GM18951 (cell line): ENCODE measurements around the gene PLCH1.

Source experiments
- POLR2A ChIP-seq: IDR thresholded peaks from 4 replicates; pipeline ENCODE4 v1.6.1; 2011; ENCODE audit warnings: mild to moderate bottlenecking; ENCODE audit not compliant: insufficient read length, insufficient read depth; ENCODE audit errors: extremely low read depth
- in situ Hi-C: fragments of 300-500 bp; cut with MboI; formaldehyde crosslinking; loops from one replicate; pipeline ENCODE4 v1.12.0; 2022; ENCODE audit warnings: low sequenced_read_pairs, mixed read lengths, inconsistent platforms; ENCODE audit not compliant: unreplicated experiment

The PLCH1 gene

GRCh38 chr3:155494332-155494731 lies 250.5 kb downstream of the PLCH1 start:
- no peak for TF ChIP-seq POLR2A

GRCh38 chr3:155492841-155493240 lies 252.0 kb downstream of the PLCH1 start:
- in situ Hi-C loops = no loop called here

More at GRCh38 chr3:155494332-155494731, 250.5 kb downstream of the PLCH1 start:
- in situ Hi-C loops = no loop called here

GRCh38 chr3:155491696-155492095 lies 253.2 kb downstream of the PLCH1 start:
- in situ Hi-C loops = no loop called here
- no peak for TF ChIP-seq POLR2A

More at GRCh38 chr3:155492841-155493240, 252.0 kb downstream of the PLCH1 start:
- no peak for TF ChIP-seq POLR2A

- in situ Hi-C loops = no loop called here
- TF ChIP-seq POLR2A = no peak
Measured at GRCh38 chr3:155488671-155489070, 256.2 kb downstream of the PLCH1 start.

- in situ Hi-C loops = no loop called here
- no peak for TF ChIP-seq POLR2A
Measured at GRCh38 chr3:155485897-155486296, 259.0 kb downstream of the PLCH1 start.

GRCh38 chr3:155481591-155481990 lies 263.3 kb downstream of the PLCH1 start:
- in situ Hi-C loops = no loop called here
- TF ChIP-seq POLR2A = no peak

- in situ Hi-C loops = no loop called here
- TF ChIP-seq POLR2A = no peak
Measured at GRCh38 chr3:155481089-155481488, 263.8 kb downstream of the PLCH1 start.

GRCh38 chr3:155465664-155466063 lies 279.2 kb downstream of the PLCH1 start:
- no peak for TF ChIP-seq POLR2A
- in situ Hi-C loops = no loop called here

- in situ Hi-C loops = no loop called here
- no peak for TF ChIP-seq POLR2A
Measured at GRCh38 chr3:155462672-155463071, 282.2 kb downstream of the PLCH1 start.

- in situ Hi-C loops = no loop called here
- no peak for TF ChIP-seq POLR2A
Measured at GRCh38 chr3:155457591-155457990, 287.3 kb downstream of the PLCH1 start.

GRCh38 chr3:155455765-155456164 lies 289.1 kb downstream of the PLCH1 start:
- TF ChIP-seq POLR2A = no peak
- in situ Hi-C loops = no loop called here

GRCh38 chr3:155453512-155453911 lies 291.4 kb downstream of the PLCH1 start:
- TF ChIP-seq POLR2A = no peak
- in situ Hi-C loops = no loop called here

GRCh38 chr3:155449613-155450267 lies 295.1 kb downstream of the PLCH1 start:
- in situ Hi-C loops = no loop called here
- no peak for TF ChIP-seq POLR2A

- TF ChIP-seq POLR2A = no peak
- in situ Hi-C loops = no loop called here
Measured at GRCh38 chr3:155448531-155448930, 296.3 kb downstream of the PLCH1 start.
